VCaP (cell line): Measurements from ENCODE around the gene RFPL4AL1.
"Not testable (repeated sequence)": the region's sequence is repeated elsewhere in the genome, so short reads cannot be mapped to it uniquely, and the experiment has no call there.

Experiments used
- H3K27ac ChIP-seq: fragments of 450-650 bp; 2 replicates; pipeline ENCODE4 v1.5.1; 2017
- CTCF ChIP-seq: fragments of 450-650 bp; conservative IDR thresholded peaks from 2 replicates; pipeline ENCODE4 v1.5.1; 2017; ENCODE audit warnings: mild to moderate bottlenecking, moderate library complexity

The RFPL4AL1 gene

GRCh38 chr19:55768818-55769217 is at the start of gene RFPL4AL1:
Gene RFPL4AL1 (plus strand): TSS chr19:55769118. CDS start chr19:55771805, 2,687 bp downstream.
- H3K27ac ChIP-seq: not testable (repeated sequence)

GRCh38 chr19:55720214-55720746 is 48.6 kb upstream of the RFPL4AL1 start:
- TF ChIP-seq CTCF: no peak
- no peak overlapping the region for H3K27ac ChIP-seq

- no peak overlapping the region for H3K27ac ChIP-seq
- TF ChIP-seq CTCF: no peak
These were observed 48.1 kb upstream of the RFPL4AL1 start for GRCh38 chr19:55720801-55721200.

- H3K27ac ChIP-seq: no peak overlapping the region
- no peak for TF ChIP-seq CTCF
These were observed 45.4 kb upstream of the RFPL4AL1 start for GRCh38 chr19:55723491-55723890.

- H3K27ac ChIP-seq: not testable (repeated sequence)
These were observed 38.5 kb upstream of the RFPL4AL1 start for GRCh38 chr19:55730378-55730777.

GRCh38 chr19:55738302-55738701 is 30.6 kb upstream of the RFPL4AL1 start, which contains the start of gene NLRP9:
Gene NLRP9 (minus strand): TSS chr19:55738402. CDS start chr19:55738374, 28 bp downstream.
- TF ChIP-seq CTCF: no peak
- no peak within 1 kb of the TSS for H3K27ac ChIP-seq

- TF ChIP-seq CTCF: no peak
- no peak overlapping the region for H3K27ac ChIP-seq
These were observed 18.2 kb upstream of the RFPL4AL1 start for GRCh38 chr19:55750715-55751114.

- TF ChIP-seq CTCF: no peak
- peak overlapping the region; percentile 37 for H3K27ac ChIP-seq
These were observed 15.5 kb upstream of the RFPL4AL1 start for GRCh38 chr19:55753401-55753800.

- H3K27ac ChIP-seq: not testable (repeated sequence)
These were observed 12.1 kb upstream of the RFPL4AL1 start for GRCh38 chr19:55756808-55757207.

GRCh38 chr19:55758797-55759196 is 10.1 kb upstream of the RFPL4AL1 start, which contains the start of gene RFPL4A:
Gene RFPL4A (plus strand): TSS chr19:55759097. CDS start chr19:55761801, 2,704 bp downstream.
- not testable (repeated sequence) for H3K27ac ChIP-seq
